SJCRH30 (cell line): ENCODE results near the gene CD300LF. TPM values are rescaled to one million over a fixed set of nuclear protein-coding genes. Genes with fewer than 3 reads are reported as not detected.

Experiments
- DNase-seq, 2 experiments: peaks; one replicate each; pipeline ENCODE4 v3.0.0-alpha.2; 2015 to 2020
- H3K27ac ChIP-seq: fragments of 250-450 bp; sonication (Bioruptor Pico); 2 replicates; pipeline ENCODE4 v1.5.1; 2020; ENCODE audit warnings: mild to moderate bottlenecking, moderate library complexity
- H3K27me3 ChIP-seq: fragments of 250-450 bp; sonication (Bioruptor Pico); 2 replicates; pipeline ENCODE4 v1.5.1; 2020; ENCODE audit warnings: mild to moderate bottlenecking, moderate library complexity
- H3K36me3 ChIP-seq: fragments of 250-450 bp; sonication (Bioruptor Pico); 2 replicates; pipeline ENCODE4 v1.5.1; 2020; ENCODE audit warnings: mild to moderate bottlenecking, moderate library complexity
- H3K4me1 ChIP-seq: fragments of 250-450 bp; sonication (Bioruptor Pico); 2 replicates; pipeline ENCODE4 v1.5.1; 2020; ENCODE audit warnings: mild to moderate bottlenecking, moderate library complexity
- H3K4me3 ChIP-seq: fragments of 250-450 bp; sonication (Bioruptor Pico); 2 replicates; pipeline ENCODE4 v1.5.1; 2020; ENCODE audit warnings: mild to moderate bottlenecking, moderate library complexity
- H3K9me3 ChIP-seq: fragments of 250-450 bp; sonication (Bioruptor Pico); replicated peaks from 2 replicates; pipeline ENCODE4 v1.5.1; 2020; ENCODE audit warnings: mild to moderate bottlenecking, moderate library complexity
- total RNA-seq: library from RNA; depleted of rRNA; stranded (reverse); fragments of >200 nt; shearing (Covaris generic); gene quantifications from 2 replicates; pipeline ENCODE4 v1.2.3, GENCODE V29; 2014

Gene CD300LF
- total RNA-seq, 1 experiment from 2014 or later, result not detected

DNA sequence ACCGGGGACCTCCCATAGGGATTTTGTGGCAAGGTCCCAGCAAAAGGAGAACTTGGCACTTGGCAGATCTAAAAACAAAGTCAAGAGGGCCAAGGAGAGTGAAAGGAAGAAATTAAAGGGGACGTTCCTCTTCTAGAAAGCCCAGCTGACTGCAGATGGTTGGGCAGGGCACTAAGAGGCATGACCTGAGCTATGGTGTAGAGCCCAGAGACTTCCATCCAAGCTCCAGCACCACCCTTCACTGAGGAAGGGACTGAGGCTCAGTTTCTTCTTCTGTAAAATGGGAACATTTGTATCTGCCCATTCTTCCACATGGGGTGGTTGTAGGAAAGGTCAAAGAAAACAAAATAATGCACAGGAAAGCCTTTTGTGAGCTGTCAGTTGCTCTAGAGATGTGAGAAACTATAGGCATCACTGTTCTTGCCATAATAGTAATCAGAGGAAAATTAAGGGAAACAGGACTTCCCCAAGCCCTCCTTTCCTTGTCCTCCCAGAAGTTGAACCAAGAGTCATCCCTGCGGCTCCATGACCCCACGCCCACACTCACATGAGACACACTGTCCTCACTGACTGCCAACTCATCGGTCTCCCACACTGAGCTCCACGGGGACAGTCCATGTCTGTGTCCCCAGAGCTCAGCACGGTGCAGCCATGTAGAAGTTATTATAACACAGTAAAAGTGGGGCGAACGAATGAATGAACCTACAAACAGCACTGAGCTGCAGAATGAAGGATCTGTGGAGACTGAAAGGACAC lies 10.4 kb downstream of the CD300LF start:
- DNase-seq, result no peak
- Histone ChIP-seq H3K36me3 (no peaks in the 10 kb centered on the region), H3K9me3 (no peaks in the 10 kb centered on the region), H3K27me3 (peaks cover 33% of the 10 kb centered on the region), H3K4me3 (no peak overlapping the region), H3K4me1 (no peaks in the 10 kb centered on the region), H3K27ac (no peak overlapping the region)

DNA sequence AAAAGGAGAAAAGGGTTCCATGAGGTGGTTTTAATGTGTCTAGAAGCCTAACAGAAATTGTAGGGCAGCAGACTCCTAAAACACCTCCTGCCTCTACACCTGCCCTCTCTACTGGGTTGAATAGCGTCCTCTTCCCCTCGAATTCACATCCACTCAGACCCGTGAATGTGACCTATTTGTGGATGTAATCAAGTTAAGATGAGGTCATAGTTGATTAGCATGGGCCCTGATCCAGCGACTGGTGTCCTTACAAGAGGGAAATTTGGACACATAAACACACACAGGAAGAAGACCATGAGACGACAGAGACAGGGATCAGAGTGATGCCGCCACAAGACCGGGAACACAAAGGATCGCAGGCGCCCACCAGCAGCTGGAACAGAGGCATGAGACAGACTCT lies 13.5 kb downstream of the CD300LF start:
- Histone ChIP-seq H3K27me3 (peaks cover 36% of the 10 kb centered on the region), H3K36me3 (no peaks in the 10 kb centered on the region), H3K4me1 (no peaks in the 10 kb centered on the region), H3K4me3 (no peak overlapping the region), H3K27ac (no peak overlapping the region), H3K9me3 (no peaks in the 10 kb centered on the region)
- DNase-seq, result no peak

DNA sequence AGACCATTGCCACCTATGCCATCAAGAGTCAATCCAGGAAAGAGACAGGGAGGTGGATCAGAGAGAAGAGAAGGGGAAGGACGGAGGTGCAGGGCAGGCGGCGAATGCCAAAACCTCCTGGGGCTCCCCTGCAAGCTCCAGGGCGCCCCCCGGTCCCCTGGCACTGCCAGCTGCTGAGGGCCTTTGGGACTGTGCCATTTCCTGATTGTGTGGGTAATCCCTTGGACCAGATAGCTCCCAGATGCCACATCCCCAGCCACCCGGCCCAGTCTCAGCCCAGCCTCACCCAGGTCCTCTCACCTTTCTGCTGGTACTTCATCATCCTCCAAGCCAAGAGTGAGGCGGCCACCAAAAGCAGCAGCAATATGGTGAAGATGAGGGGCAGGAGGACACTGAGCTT lies 14.7 kb downstream of the CD300LF start:
- no peaks in the 10 kb centered on the region for H3K9me3 ChIP-seq
- no peaks in the 10 kb centered on the region for H3K4me1 ChIP-seq
- H3K27me3 ChIP-seq, result peaks cover 36% of the 10 kb centered on the region
- H3K4me3 ChIP-seq, result no peak overlapping the region
- no peaks in the 10 kb centered on the region for H3K36me3 ChIP-seq
- no peak overlapping the region for H3K27ac ChIP-seq
- DNase-seq, result no peak

DNA sequence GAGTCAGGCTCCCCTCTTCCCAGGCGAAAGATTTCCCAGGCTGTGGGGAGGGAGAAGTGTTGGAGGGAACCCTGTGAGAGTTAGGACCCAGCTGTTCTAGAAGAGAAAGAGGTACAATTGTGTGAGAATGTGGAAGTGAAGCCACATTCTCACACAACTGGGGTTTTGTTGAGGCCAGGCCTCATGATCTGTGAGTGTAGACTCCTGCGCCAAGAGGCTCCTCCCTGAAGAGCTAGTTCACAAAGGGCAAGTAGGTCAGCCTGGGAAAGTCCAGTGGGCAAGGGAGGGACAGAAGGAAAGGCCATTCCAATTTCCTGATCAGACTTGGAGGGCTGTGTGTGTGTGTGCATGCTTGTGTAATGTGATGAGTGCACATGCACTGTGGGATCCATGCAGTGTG lies 15.2 kb downstream of the CD300LF start:
- Histone ChIP-seq H3K27ac (no peak overlapping the region), H3K4me1 (no peaks in the 10 kb centered on the region), H3K4me3 (no peak overlapping the region), H3K9me3 (no peaks in the 10 kb centered on the region), H3K36me3 (no peaks in the 10 kb centered on the region), H3K27me3 (peaks cover 36% of the 10 kb centered on the region)
- DNase-seq, result no peak

DNA sequence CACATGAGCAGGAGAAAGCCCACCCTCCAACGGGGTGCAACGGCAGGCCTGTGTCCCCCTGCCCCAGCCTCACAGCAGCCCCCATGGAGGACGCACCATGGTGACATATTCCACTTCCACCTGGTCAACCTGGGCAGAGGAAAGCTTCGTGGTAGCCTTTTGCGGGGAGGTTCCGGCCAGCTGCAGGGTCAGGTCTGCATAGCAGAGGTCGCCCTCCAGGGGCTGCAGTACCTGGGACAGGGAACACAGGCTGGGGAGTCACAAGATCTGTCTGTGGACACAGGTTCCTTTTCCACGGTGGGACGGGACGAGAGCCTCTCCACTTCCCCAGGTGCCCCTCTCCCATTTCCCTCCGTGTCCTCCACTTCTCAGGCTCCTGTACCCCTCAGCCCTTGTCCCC lies 17.1 kb downstream of the CD300LF start:
- H3K4me3 ChIP-seq, result no peak overlapping the region
- H3K9me3 ChIP-seq, result no peaks in the 10 kb centered on the region
- H3K4me1 ChIP-seq, result no peaks in the 10 kb centered on the region
- no peak overlapping the region for H3K27ac ChIP-seq
- H3K27me3 ChIP-seq, result peaks cover 43% of the 10 kb centered on the region
- H3K36me3 ChIP-seq, result no peaks in the 10 kb centered on the region
- DNase-seq, result no peak

- H3K36me3 ChIP-seq, result no peaks in the 10 kb centered on the region
- H3K27me3 ChIP-seq, result peaks cover 46% of the 10 kb centered on the region
These were observed 18.6 kb downstream of the CD300LF start for GRCh38 chr17:74694081-74694480.

GRCh38 chr17:74691151-74691550 lies 21.6 kb downstream of the CD300LF start:
- Histone ChIP-seq H3K36me3 (no peaks in the 10 kb centered on the region), H3K4me3 (no peak overlapping the region), H3K9me3 (no peaks in the 10 kb centered on the region), H3K27me3 (peaks cover 49% of the 10 kb centered on the region), H3K4me1 (no peaks in the 10 kb centered on the region), H3K27ac (no peak overlapping the region)
- DNase-seq, result no peak

More at GRCh38 chr17:74694081-74694480, 18.6 kb downstream of the CD300LF start:
- H3K27ac ChIP-seq, result no peak overlapping the region
- DNase-seq, result no peak
- H3K4me3 ChIP-seq, result no peak overlapping the region
- no peaks in the 10 kb centered on the region for H3K4me1 ChIP-seq
- no peaks in the 10 kb centered on the region for H3K9me3 ChIP-seq

GRCh38 chr17:74690409-74690825 lies 22.3 kb downstream of the CD300LF start:
- H3K36me3 ChIP-seq, result no peaks in the 10 kb centered on the region
- DNase-seq, result no peak
- no peak overlapping the region for H3K27ac ChIP-seq
- H3K27me3 ChIP-seq, result peaks cover 46% of the 10 kb centered on the region
- no peaks in the 10 kb centered on the region for H3K9me3 ChIP-seq
- H3K4me3 ChIP-seq, result no peak overlapping the region
- no peaks in the 10 kb centered on the region for H3K4me1 ChIP-seq

DNA sequence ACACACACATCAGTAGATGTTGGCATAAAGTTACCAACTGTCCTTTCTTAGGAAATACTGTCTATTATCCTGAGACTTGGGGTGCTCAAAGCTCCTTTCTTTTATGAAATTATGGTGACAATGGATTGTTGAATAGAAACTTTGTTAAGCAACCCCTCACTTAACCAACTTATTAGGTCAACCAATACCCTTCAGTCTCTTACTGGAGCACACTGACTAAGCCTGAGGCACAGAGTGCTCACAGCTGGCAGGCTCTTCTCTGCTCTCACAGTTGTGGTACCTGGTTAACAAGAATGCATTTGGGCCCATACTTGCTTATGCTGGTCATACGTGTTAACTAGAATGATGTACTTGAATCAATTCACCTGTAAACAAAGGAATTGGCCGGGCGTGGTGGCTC lies 24.8 kb downstream of the CD300LF start:
- no peak overlapping the region for H3K4me3 ChIP-seq
- no peaks in the 10 kb centered on the region for H3K36me3 ChIP-seq
- no peak overlapping the region for H3K27ac ChIP-seq
- no peaks in the 10 kb centered on the region for H3K9me3 ChIP-seq
- H3K4me1 ChIP-seq, result no peaks in the 10 kb centered on the region
- H3K27me3 ChIP-seq, result peaks cover 53% of the 10 kb centered on the region
- no peak for DNase-seq

- Histone ChIP-seq H3K9me3 (no peaks in the 10 kb centered on the region), H3K27ac (no peak overlapping the region), H3K4me3 (no peak overlapping the region), H3K27me3 (peaks cover 61% of the 10 kb centered on the region), H3K4me1 (no peaks in the 10 kb centered on the region), H3K36me3 (no peaks in the 10 kb centered on the region)
- no peak for DNase-seq
These were observed 26.0 kb downstream of the CD300LF start for GRCh38 chr17:74686761-74687160.

DNA sequence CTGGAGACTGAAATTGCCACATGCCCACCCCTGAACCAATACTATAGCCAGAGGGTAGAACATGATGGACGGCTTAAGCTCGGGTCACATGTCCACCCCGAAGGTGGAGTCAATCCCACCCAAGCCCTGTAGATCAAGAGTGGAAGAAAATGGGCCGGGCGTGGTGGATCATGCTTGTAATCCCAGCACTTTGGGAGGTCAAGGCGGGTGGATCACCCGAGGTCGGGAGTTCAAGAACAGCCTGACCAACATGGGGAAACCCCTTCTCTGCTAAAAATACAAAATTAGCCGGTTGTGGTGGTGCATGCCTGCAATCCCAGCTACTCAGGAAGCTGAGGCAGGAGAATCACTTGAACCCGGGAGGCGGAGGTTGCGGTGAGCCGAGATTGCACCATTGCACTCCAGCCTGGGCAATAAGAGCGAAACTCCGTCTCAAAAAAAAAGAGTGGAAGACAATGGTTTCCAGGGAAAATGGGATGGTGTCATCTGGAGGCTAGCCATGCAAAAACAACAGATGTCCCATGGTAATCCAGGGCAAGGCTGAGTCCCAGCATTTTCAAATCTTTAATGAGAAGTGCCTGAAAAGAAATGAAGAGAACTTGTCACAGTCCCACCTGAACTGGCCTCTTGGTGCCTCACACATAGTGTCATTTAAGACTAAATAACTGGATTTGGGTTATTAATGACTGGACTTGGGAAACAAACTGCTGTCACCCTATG lies 30.1 kb downstream of the CD300LF start:
- H3K27ac ChIP-seq, result no peak overlapping the region
- peaks cover 43% of the 10 kb centered on the region for H3K27me3 ChIP-seq
- no peaks in the 10 kb centered on the region for H3K4me1 ChIP-seq
- H3K4me3 ChIP-seq, result no peak overlapping the region
- H3K9me3 ChIP-seq, result no peaks in the 10 kb centered on the region
- no peaks in the 10 kb centered on the region for H3K36me3 ChIP-seq
- no peak for DNase-seq

- Histone ChIP-seq H3K4me3 (no peak overlapping the region), H3K27me3 (peaks cover 37% of the 10 kb centered on the region), H3K4me1 (no peaks in the 10 kb centered on the region), H3K36me3 (no peaks in the 10 kb centered on the region), H3K27ac (no peak overlapping the region), H3K9me3 (no peaks in the 10 kb centered on the region)
- DNase-seq, result no peak
These were observed 30.7 kb downstream of the CD300LF start for GRCh38 chr17:74682028-74682427.

GRCh38 chr17:74680941-74681340 lies 31.8 kb downstream of the CD300LF start:
- no peak overlapping the region for H3K27ac ChIP-seq
- no peak overlapping the region for H3K4me3 ChIP-seq
- no peaks in the 10 kb centered on the region for H3K36me3 ChIP-seq
- peaks cover 30% of the 10 kb centered on the region for H3K27me3 ChIP-seq
- no peaks in the 10 kb centered on the region for H3K9me3 ChIP-seq
- H3K4me1 ChIP-seq, result no peaks in the 10 kb centered on the region
- no peak for DNase-seq

GRCh38 chr17:74680213-74680612 lies 32.5 kb downstream of the CD300LF start:
- H3K4me1 ChIP-seq, result no peaks in the 10 kb centered on the region

GRCh38 chr17:74679374-74679773 lies 33.3 kb downstream of the CD300LF start:
- no peak for DNase-seq
- Histone ChIP-seq H3K4me3 (no peak overlapping the region), H3K4me1 (no peaks in the 10 kb centered on the region), H3K36me3 (no peaks in the 10 kb centered on the region), H3K27ac (no peak overlapping the region), H3K9me3 (no peaks in the 10 kb centered on the region), H3K27me3 (peaks cover 25% of the 10 kb centered on the region)

More at GRCh38 chr17:74680213-74680612, 32.5 kb downstream of the CD300LF start:
- Histone ChIP-seq H3K27ac (no peak overlapping the region), H3K9me3 (no peaks in the 10 kb centered on the region), H3K4me3 (no peak overlapping the region), H3K27me3 (peaks cover 28% of the 10 kb centered on the region), H3K36me3 (no peaks in the 10 kb centered on the region)
- DNase-seq, result no peak
